Stimulated activated CD4-positive, alpha-beta T cell treated with anti-CD3 and anti-CD28 coated beads, Interleukin-4, amount 100 ng/mL, for 48 hours (primary cell): Measurements from ENCODE around the gene TEKTIP1.

Experiments
- DNase-seq, 2 donors: peaks; one replicate each; pipeline ENCODE4 v3.0.0-alpha.2; 2020; ENCODE audit warnings: low read depth in 2 of 2

TEKTIP1 gene

GRCh38 chr19:3585301-3586126 lies 46.5 kb downstream of the TEKTIP1 start, which contains the start of gene GIPC3:
Gene GIPC3, plus strand, starts transcription at chr19:3585478. Its CDS starts 120 bp downstream, at chr19:3585598.
- DNase-seq = no peak

GRCh38 chr19:3586127-3586626 lies 47.2 kb downstream of the TEKTIP1 start:
- peak in 1 of 2 donors; percentile 16 for DNase-seq

DNA sequence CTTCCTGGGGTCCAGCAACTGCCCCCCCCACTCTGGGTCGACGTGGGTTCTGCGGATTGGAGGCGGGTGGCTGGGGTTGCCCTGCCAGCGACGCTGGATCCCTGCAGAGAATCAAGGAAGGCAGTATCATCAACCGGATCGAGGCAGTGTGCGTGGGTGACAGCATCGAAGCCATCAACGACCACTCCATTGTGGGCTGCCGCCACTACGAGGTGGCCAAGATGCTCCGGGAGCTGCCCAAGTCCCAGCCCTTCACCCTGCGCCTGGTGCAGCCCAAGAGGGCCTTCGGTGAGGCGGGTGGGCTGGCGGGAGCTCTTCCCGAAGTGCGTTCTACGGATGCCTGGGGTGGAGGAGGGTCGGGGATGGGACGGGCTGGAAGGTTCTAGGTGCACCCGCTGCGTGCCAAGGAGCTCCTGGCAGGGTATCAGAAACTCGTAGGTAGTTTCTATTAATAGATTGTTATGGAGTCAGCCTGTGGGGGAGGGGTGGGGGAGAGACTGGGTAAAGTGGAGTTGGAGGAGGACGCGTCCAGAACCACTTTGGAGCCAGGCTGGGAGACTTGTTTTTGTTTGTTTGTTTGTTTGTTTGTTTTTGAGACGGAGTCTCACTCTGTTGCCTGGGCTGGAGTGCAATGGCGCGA lies 47.9 kb downstream of the TEKTIP1 start:
- no peak for DNase-seq

GRCh38 chr19:3589439-3589838 lies 50.5 kb downstream of the TEKTIP1 start:
- no peak for DNase-seq

GRCh38 chr19:3589949-3590348 lies 51.0 kb downstream of the TEKTIP1 start:
- DNase-seq = no peak

GRCh38 chr19:3590991-3591659 lies 52.2 kb downstream of the TEKTIP1 start:
- DNase-seq = no peak

DNA sequence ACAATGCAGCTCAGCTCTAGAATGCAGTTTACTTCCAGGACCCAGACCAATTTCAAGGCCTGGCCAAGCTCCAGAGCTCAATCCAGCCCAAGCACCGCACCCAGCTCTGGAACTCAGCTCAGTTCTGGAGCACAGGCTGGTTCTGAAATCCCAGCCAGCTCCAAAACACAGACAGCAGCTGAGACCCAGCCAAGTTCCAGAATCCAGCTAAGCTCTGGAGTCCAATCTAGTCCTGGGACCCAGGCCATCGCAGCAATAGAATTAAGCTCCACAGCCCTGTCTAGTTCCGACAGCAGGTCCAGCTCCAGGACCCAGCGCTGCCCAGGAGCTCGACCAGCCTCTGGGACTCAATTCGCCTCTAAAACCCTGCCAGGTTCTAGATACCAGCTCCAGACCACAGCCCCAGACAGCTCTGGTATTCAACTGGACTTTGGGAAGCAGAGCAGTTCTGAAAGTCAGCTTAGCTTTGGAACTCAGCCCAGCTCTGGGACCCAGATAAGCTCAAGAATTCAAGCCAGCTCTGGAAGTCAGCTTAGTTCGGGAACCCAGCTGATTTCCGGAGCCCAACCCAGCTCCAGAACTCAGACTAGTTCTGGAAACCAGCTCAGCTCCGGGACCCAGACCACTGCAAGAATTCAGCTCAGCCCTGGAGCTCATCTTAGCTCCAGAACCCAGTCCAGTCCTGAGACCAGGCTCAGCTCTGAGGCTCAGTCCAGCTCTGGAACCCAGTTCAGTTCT lies 53.1 kb downstream of the TEKTIP1 start:
- no peak for DNase-seq

DNA sequence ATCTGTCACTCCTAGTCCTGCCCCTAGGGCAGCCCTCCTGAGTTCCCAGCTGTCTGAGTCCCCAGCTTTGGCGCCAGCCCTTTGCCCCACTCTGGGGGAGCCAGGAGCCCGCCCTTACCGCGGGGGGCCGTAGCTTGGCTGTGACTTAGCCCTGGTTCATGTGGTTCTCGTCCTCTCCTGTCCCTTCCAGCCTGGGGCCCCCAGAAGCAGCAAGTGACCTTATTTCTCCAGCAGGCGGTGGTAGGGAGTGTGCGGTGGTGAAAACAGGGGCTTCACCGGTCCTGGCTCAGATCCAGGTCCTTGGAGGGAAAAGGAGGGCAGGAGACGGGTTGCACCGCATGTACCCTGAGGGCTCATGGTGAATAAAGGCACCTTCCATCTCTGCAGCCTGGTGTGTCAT lies 54.2 kb downstream of the TEKTIP1 start:
- no peak for DNase-seq
